Sigmoid colon (tissue), 7 donors: ENCODE measurements around the gene NRG3. TPM values are rescaled to one million over a fixed set of nuclear protein-coding genes. Genes with fewer than 3 reads are reported as not detected.
"Not testable (repeated sequence)": the region's sequence is repeated elsewhere in the genome, so short reads cannot be mapped to it uniquely, and the experiment has no call there.

Experiments
- DNase-seq: peaks from one replicate; pipeline ENCODE4 v3.0.0-alpha.2; 2019
- H3K27ac ChIP-seq, 4 donors: fragments of 200-600 bp; sonication (generic); one replicate each; pipeline ENCODE4 v1.5.1; 2016 to 2019; ENCODE audit warnings: mild to moderate bottlenecking in 1 of 4
- H3K27me3 ChIP-seq, 3 donors: fragments of 200-600 bp; sonication (generic); one replicate each; pipeline ENCODE4 v1.5.1; 2019; ENCODE audit warnings: mild to moderate bottlenecking in 1 of 3
- H3K36me3 ChIP-seq, 4 donors: fragments of 200-600 bp; sonication (generic); one replicate each; pipeline ENCODE4 v1.5.1; 2016 to 2019
- H3K4me1 ChIP-seq, 4 donors: fragments of 200-600 bp; sonication (generic); one replicate each; pipeline ENCODE4 v1.5.1; 2017 to 2019
- H3K4me3 ChIP-seq, 4 donors: fragments of 200-600 bp; sonication (generic); one replicate each; pipeline ENCODE4 v1.5.1; 2017 to 2019; ENCODE audit warnings: mild to moderate bottlenecking in 2 of 4, moderate library complexity in 1 of 4
- H3K9me3 ChIP-seq, 4 donors: fragments of 200-600 bp in 3 of 4; sonication (generic) in 3 of 4; one replicate each; pipeline versions ENCODE4 v1.5.1 to v1.6.1; 2013 to 2019
- CTCF ChIP-seq, 4 experiments: fragments of 450-650 bp in 3 of 4; fragments of 200-600 bp in 1 of 4; IDR thresholded peaks; one replicate each; pipeline ENCODE4 v1.5.1; 2016 to 2019; ENCODE audit warnings: antibody characterized with exemption in 4 of 4, mild to moderate bottlenecking in 3 of 4, moderate library complexity in 2 of 4
- EP300 ChIP-seq, 4 donors: sonication (generic); formaldehyde crosslinking; IDR thresholded peaks; one replicate each; pipeline ENCODE4 v1.6.1; 2017; ENCODE audit warnings: antibody characterized with exemption in 4 of 4
- POLR2A ChIP-seq, 2 donors: fragments of 450-650 bp; IDR thresholded peaks; one replicate each; pipeline ENCODE4 v1.6.1; 2016; ENCODE audit warnings: antibody characterized with exemption in 2 of 2, mild to moderate bottlenecking in 2 of 2, moderate library complexity in 2 of 2
- POLR2AphosphoS5 ChIP-seq, 4 donors: sonication (generic); formaldehyde crosslinking; IDR thresholded peaks; one replicate each; pipeline ENCODE4 v1.6.1; 2017; ENCODE audit warnings: antibody characterized with exemption in 4 of 4
- WGBS, 2 donors: extraction: QIAGEN DNeasy Blood & Tissue Kit; methylation state at CpG; one replicate each; pipeline ENCODE4 v1.1.7; 2013; 5-methylcytosine and 5-hydroxymethylcytosine counted together
- intact Hi-C: fragments of 100-400 bp; cut with DNase I; formaldehyde crosslinking; loops from one replicate; pipeline ENCODE4 v1.15.1; 2023
- polyA plus RNA-seq, 3 donors: library from polyadenylated mRNA; stranded (reverse); fragments of 200-250 nt; gene quantifications; one replicate each; pipeline ENCODE4 v1.2.3, GENCODE V29; 2013
- total RNA-seq, 4 donors: library from RNA; depleted of rRNA; stranded (reverse); fragments of >200 nt; gene quantifications; one replicate each; pipeline ENCODE4 v1.1.0, GENCODE V29; 2016
- donor health status: healthy with polysubstance abuse.
- donor health status: Bipolar disorder and iron deficiency.
- donor health status: healthy.

Gene NRG3
- total and polyA plus RNA-seq, 7 donors: 0.17 to 2.2 (median 0.82) TPM; not detected in 2

- H3K27me3 ChIP-seq: no peaks in the 10 kb centered on the region
- peaks cover 0 to 20% (median 0%) of the 10 kb centered on the region in 4 donors for H3K4me1 ChIP-seq
- H3K9me3 ChIP-seq: no peaks in the 10 kb centered on the region
- peak overlapping the region in 1 of 4 donors; percentile 34 for H3K27ac ChIP-seq
- DNase-seq: peak; percentile 77
- H3K4me3 ChIP-seq: no peak overlapping the region
- no peak for TF ChIP-seq POLR2A (IDR thresholded peaks at IDR 0.05)
- peak in 3 of 4 donors; percentile 10 to 66 (median 54) for TF ChIP-seq POLR2AphosphoS5 (IDR thresholded peaks at IDR 0.05)
- H3K36me3 ChIP-seq: no peaks in the 10 kb centered on the region
- intact Hi-C loops: no loop called here
Measured at GRCh38 chr10:82037076-82037475, 162.1 kb downstream of the NRG3 start.

GRCh38 chr10:82038587-82038986 lies 163.6 kb downstream of the NRG3 start:
- TF ChIP-seq EP300 (IDR thresholded peaks at IDR 0.05): no peak
- peak in 2 of 4 donors; percentile 64 to 77 for TF ChIP-seq POLR2AphosphoS5 (IDR thresholded peaks at IDR 0.05)
- no peak for TF ChIP-seq CTCF (IDR thresholded peaks at IDR 0.05)
- Histone ChIP-seq H3K4me3 (no peak overlapping the region), H3K9me3 (no peaks in the 10 kb centered on the region), H3K36me3 (no peaks in the 10 kb centered on the region), H3K27me3 (no peaks in the 10 kb centered on the region), H3K4me1 (peaks cover 0 to 20% (median 0%) of the 10 kb centered on the region in 4 donors), H3K27ac (no peak overlapping the region)
- intact Hi-C loops: no loop called here
- DNase-seq: no peak

DNA sequence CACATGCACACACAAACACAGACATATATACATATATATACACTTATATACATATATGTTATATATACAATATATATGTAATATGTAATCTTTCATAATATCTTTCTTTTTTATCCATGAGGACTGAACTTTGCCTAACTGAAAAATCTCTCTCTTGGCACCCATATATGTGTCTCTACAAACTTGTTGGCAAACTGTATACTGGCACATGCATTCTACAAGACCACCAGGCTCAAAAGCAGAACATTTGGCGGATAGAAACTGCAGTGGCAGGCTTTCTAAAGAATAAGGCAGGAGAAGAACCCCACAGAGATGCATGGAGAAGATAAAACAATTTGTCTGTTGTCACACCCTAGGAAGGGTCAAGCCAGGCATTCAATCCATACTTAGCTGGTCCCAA lies 165.3 kb downstream of the NRG3 start:
- Histone ChIP-seq H3K9me3 (no peaks in the 10 kb centered on the region), H3K36me3 (no peaks in the 10 kb centered on the region), H3K4me1 (peaks cover 0 to 20% (median 0%) of the 10 kb centered on the region in 4 donors), H3K27me3 (no peaks in the 10 kb centered on the region), H3K27ac (no peak overlapping the region), H3K4me3 (no peak overlapping the region)
- no peak for TF ChIP-seq POLR2A (IDR thresholded peaks at IDR 0.05)
- TF ChIP-seq POLR2AphosphoS5 (IDR thresholded peaks at IDR 0.05): no peak
- no peak for TF ChIP-seq CTCF (IDR thresholded peaks at IDR 0.05)
- TF ChIP-seq EP300 (IDR thresholded peaks at IDR 0.05): no peak
- 82 to 83% methylated on average over 1 of the region's 1 CpG for WGBS, 2 donors
- intact Hi-C loops: no loop called here
- no peak for DNase-seq

DNA sequence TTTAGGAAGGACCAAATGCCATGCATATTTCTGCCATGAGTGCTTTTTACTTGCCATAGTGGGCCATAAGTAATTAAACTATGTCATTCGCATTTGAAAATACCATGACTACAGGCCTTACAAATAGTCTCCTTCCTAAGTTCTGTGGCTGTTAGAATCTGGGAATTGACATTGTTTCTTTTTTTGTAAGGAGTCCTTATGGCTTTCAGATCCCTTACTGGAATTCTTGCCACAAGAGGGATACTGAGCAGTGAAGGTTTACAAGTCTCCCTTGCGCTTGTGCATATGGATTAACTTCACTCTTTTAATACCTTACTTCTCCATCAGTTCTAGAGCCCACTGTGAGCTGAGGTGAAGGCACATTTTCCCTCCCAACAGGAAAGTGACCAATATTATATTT lies 166.0 kb downstream of the NRG3 start:
- H3K27me3 ChIP-seq: no peaks in the 10 kb centered on the region
- no peak overlapping the region for H3K27ac ChIP-seq
- peaks cover 0 to 20% (median 0%) of the 10 kb centered on the region in 4 donors for H3K4me1 ChIP-seq
- DNase-seq: no peak
- H3K4me3 ChIP-seq: no peak overlapping the region
- intact Hi-C loops: no loop called here
- 92 to 97% methylated on average over 2 of the region's 2 CpGs for WGBS, 2 donors
- TF ChIP-seq EP300 (IDR thresholded peaks at IDR 0.05) (no peak), CTCF (IDR thresholded peaks at IDR 0.05) (no peak), POLR2A (IDR thresholded peaks at IDR 0.05) (no peak), POLR2AphosphoS5 (IDR thresholded peaks at IDR 0.05) (no peak)
- H3K9me3 ChIP-seq: no peaks in the 10 kb centered on the region
- no peaks in the 10 kb centered on the region for H3K36me3 ChIP-seq

GRCh38 chr10:82056391-82056790 lies 181.4 kb downstream of the NRG3 start:
- Histone ChIP-seq H3K36me3 (no peaks in the 10 kb centered on the region), H3K27me3 (no peaks in the 10 kb centered on the region), H3K4me1 (no peaks in the 10 kb centered on the region), H3K27ac (no peak overlapping the region), H3K4me3 (no peak overlapping the region), H3K9me3 (no peaks in the 10 kb centered on the region)
- intact Hi-C loops: no loop called here
- no peak for DNase-seq
- TF ChIP-seq CTCF (IDR thresholded peaks at IDR 0.05): no peak
- TF ChIP-seq POLR2AphosphoS5 (IDR thresholded peaks at IDR 0.05): no peak
- no peak for TF ChIP-seq POLR2A (IDR thresholded peaks at IDR 0.05)
- TF ChIP-seq EP300 (IDR thresholded peaks at IDR 0.05): no peak
- WGBS, 2 donors: 87 to 91% methylated on average over 1 of the region's 1 CpG

- H3K27me3 ChIP-seq, DNase-seq, H3K27ac ChIP-seq, H3K4me3 ChIP-seq, H3K36me3 ChIP-seq, H3K9me3 ChIP-seq, H3K4me1 ChIP-seq, intact Hi-C loops: not testable (repeated sequence)
- 87 to 89% methylated on average over 6 of the region's 6 CpGs for WGBS, 2 donors
Measured at GRCh38 chr10:82067192-82067591, 192.2 kb downstream of the NRG3 start.
